SIG-M5 treated with dmso at 0.1 percent for 504 hours (cell line): ENCODE results near the gene TRPC3.
"Not testable (repeated sequence)": the region's sequence is repeated elsewhere in the genome, so short reads cannot be mapped to it uniquely, and the experiment has no call there.

Experiments
- DNase-seq: peaks from one replicate; lab custom pipeline; 2025; ENCODE audit not compliant: unreplicated experiment; lab: John Stamatoyannopoulos, UW

Gene TRPC3

GRCh38 chr4:121950212-121950679, 1.6 kb downstream of the TRPC3 start:
- DNase-seq = peak; percentile 18

GRCh38 chr4:121946644-121947043, 5.2 kb downstream of the TRPC3 start:
- DNase-seq = no peak

GRCh38 chr4:121943941-121944340, 7.9 kb downstream of the TRPC3 start:
- DNase-seq = no peak

GRCh38 chr4:121939690-121940089, 12.2 kb downstream of the TRPC3 start:
- DNase-seq = no peak

- no peak for DNase-seq
These were observed 13.4 kb downstream of the TRPC3 start for GRCh38 chr4:121938282-121939092.

- DNase-seq = no peak
These were observed 15.8 kb downstream of the TRPC3 start for GRCh38 chr4:121936101-121936500.

- DNase-seq = no peak
These were observed 17.2 kb downstream of the TRPC3 start for GRCh38 chr4:121934635-121935034.

- DNase-seq = no peak
These were observed 19.5 kb downstream of the TRPC3 start for GRCh38 chr4:121932212-121932974.

- DNase-seq = no peak
These were observed 21.6 kb downstream of the TRPC3 start for GRCh38 chr4:121930304-121930703.

GRCh38 chr4:121927948-121928347, 23.9 kb downstream of the TRPC3 start:
- DNase-seq = no peak

GRCh38 chr4:121926490-121926889, 25.4 kb downstream of the TRPC3 start:
- not testable (repeated sequence) for DNase-seq

GRCh38 chr4:121923306-121923705, 28.6 kb downstream of the TRPC3 start:
- DNase-seq = no peak

GRCh38 chr4:121913667-121914066, 38.2 kb downstream of the TRPC3 start:
- no peak for DNase-seq

- no peak for DNase-seq
These were observed 43.5 kb downstream of the TRPC3 start for GRCh38 chr4:121908346-121908745.

- peak; percentile 55 for DNase-seq
These were observed 51.5 kb downstream of the TRPC3 start for GRCh38 chr4:121900132-121900983.

- peak; percentile 25 for DNase-seq
These were observed 53.7 kb downstream of the TRPC3 start for GRCh38 chr4:121898150-121898549.

GRCh38 chr4:121888134-121888533, 63.7 kb downstream of the TRPC3 start:
- DNase-seq = no peak

- peak; percentile 22 for DNase-seq
These were observed 66.7 kb downstream of the TRPC3 start for GRCh38 chr4:121885115-121885514.

- DNase-seq = peak; percentile 23
These were observed 70.7 kb downstream of the TRPC3 start for GRCh38 chr4:121881158-121881557.

GRCh38 chr4:121879135-121879534, 72.7 kb downstream of the TRPC3 start:
- no peak for DNase-seq
